ENCODE results near the gene HTR2A.

DNA sequence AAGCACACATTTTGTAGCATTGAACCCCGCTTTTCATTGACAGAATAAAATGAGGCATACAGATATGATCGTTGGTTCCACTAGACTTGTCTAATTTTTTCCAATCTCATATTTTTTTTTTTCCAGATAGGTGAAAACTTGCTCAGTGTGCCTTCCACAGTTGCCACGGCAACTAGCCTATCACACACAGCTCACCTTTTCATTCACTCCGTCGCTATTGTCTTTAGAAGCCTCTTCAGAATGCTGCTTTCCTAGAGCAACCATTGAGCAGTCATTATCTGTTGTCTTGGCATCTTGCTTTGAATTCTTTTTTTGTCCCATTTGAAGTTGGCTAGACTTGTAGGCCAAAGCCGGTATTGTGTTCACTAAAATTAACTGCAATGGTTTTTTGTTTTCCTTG is 62.2 kb downstream of the HTR2A start:
- TF ChIP-seq CTCF (optimal IDR thresholded peaks at IDR 0.05 in 1 of 3, IDR thresholded peaks at IDR 0.05 in 1 of 3, conservative IDR thresholded peaks at IDR 0.05 in 1 of 3; ENCODE audit: extremely low read depth in 1 of 3, insufficient read depth in 2 of 3, low read length in 3 of 3) (no peak), EZH2 (IDR thresholded peaks at IDR 0.05; ENCODE audit: low read length) (no peak)
